ENCODE results near the gene KIAA0513.

DNA sequence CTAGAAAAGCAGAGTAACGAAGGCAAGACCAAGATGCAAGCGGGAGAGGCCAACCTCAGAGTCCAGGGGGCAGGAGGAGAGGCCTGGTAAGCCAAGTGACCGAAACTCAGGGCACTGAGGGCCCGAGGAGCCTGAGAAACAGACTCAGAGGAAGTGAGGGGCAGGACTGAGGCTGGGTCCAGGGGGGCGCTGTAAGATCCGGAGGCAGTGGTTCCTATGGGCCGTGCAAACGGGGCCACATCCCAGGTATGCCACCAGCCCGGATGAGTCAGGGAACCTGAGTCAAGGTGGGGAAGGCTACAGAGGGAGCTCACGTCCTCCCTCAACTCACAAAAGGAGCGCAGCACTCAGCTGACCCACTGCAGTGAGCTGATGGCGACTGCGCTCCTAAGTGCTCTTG lies 24.5 kb upstream of the KIAA0513 start:
- TF ChIP-seq CTCF (IDR thresholded peaks at IDR 0.05 in 4 of 5, conservative IDR thresholded peaks at IDR 0.05 in 1 of 5) (no peak), POLR2A (IDR thresholded peaks at IDR 0.05) (no peak)

Measured in gastrocnemius medialis (tissue), 4 donors.